HEK293T (cell line): Measurements from ENCODE around the gene TIMM8A.
"Not testable (repeated sequence)": the region's sequence is repeated elsewhere in the genome, so short reads cannot be mapped to it uniquely, and the experiment has no call there.

ENCODE experiments used
- CTCF ChIA-PET: fragments of 350-600 bp; formaldehyde crosslinking; extraction: SDS; loops from one replicate; lab custom pipeline; 2021; ENCODE audit warnings: antibody characterized with exemption, inconsistent platforms; lab: Yijun Ruan, JAX
- POLR2A ChIA-PET: fragments of 350-600 bp; formaldehyde crosslinking; extraction: SDS; loops from one replicate; lab custom pipeline; 2020; ENCODE audit warnings: antibody characterized with exemption, inconsistent platforms; lab: Yijun Ruan, JAX
- DNase-seq: peaks from one replicate; pipeline ENCODE4 v3.0.0; 2012; ENCODE audit warnings: mixed read lengths; ENCODE audit errors: extremely low spot score
- ARNT ChIP-seq: fragments of 450-650 bp; IDR thresholded peaks from 2 replicates; pipeline ENCODE4 v1.6.1; 2017; ENCODE audit warnings: mild to moderate bottlenecking
- BHLHE40 ChIP-seq: fragments of 450-650 bp; IDR thresholded peaks from 2 replicates; pipeline ENCODE4 v1.6.1; 2016; ENCODE audit warnings: mild to moderate bottlenecking, moderate library complexity, borderline replicate concordance
- CTBP1 ChIP-seq: fragments of 450-650 bp; IDR thresholded peaks from 2 replicates; pipeline ENCODE4 v1.6.1; 2016; ENCODE audit warnings: borderline replicate concordance
- ELF4 ChIP-seq: fragments of 450-650 bp; IDR thresholded peaks from 2 replicates; pipeline ENCODE4 v1.6.1; 2017; ENCODE audit warnings: antibody characterized with exemption
- FOXA1 ChIP-seq: fragments of 450-650 bp; IDR thresholded peaks from 2 replicates; pipeline ENCODE4 v1.6.1; 2016; ENCODE audit warnings: mild to moderate bottlenecking
- FOXK2 ChIP-seq: fragments of 450-650 bp; IDR thresholded peaks from 2 replicates; pipeline ENCODE4 v1.6.1; 2016; ENCODE audit warnings: mild to moderate bottlenecking
- FOXM1 ChIP-seq: fragments of 450-650 bp; IDR thresholded peaks from 2 replicates; pipeline ENCODE4 v1.6.1; 2017; ENCODE audit warnings: mild to moderate bottlenecking, borderline replicate concordance
- HDGF ChIP-seq: fragments of 450-650 bp; IDR thresholded peaks from 2 replicates; pipeline ENCODE4 v1.6.1; 2017; ENCODE audit warnings: antibody characterized with exemption, borderline replicate concordance
- L3MBTL2 ChIP-seq: fragments of 450-650 bp; conservative IDR thresholded peaks from 2 replicates; pipeline ENCODE4 v1.6.1; 2016; ENCODE audit warnings: mild to moderate bottlenecking
- LEF1 ChIP-seq: fragments of 450-650 bp; IDR thresholded peaks from 2 replicates; pipeline ENCODE4 v1.6.1; 2017; ENCODE audit warnings: mild to moderate bottlenecking, borderline replicate concordance
- NFRKB ChIP-seq: fragments of 450-650 bp; IDR thresholded peaks from 2 replicates; pipeline ENCODE4 v1.6.1; 2016; ENCODE audit warnings: mild to moderate bottlenecking, moderate library complexity
- SP1 ChIP-seq: fragments of 450-650 bp; IDR thresholded peaks from 2 replicates; pipeline ENCODE4 v1.6.1; 2017
- SUZ12 ChIP-seq: fragments of 450-650 bp; IDR thresholded peaks from 2 replicates; pipeline ENCODE4 v1.6.1; 2016; ENCODE audit warnings: mild to moderate bottlenecking
- TARDBP ChIP-seq: fragments of 450-650 bp; IDR thresholded peaks from 2 replicates; pipeline ENCODE4 v1.6.1; 2016
- ZNF384 ChIP-seq: fragments of 450-650 bp; IDR thresholded peaks from 2 replicates; pipeline ENCODE4 v1.6.1; 2016
- TF ChIP-seq, protein P1 (sequence below): fragments of 450-650 bp; IDR thresholded peaks from 2 replicates; pipeline ENCODE4 v1.6.1; 2016

Gene TIMM8A

DNA sequence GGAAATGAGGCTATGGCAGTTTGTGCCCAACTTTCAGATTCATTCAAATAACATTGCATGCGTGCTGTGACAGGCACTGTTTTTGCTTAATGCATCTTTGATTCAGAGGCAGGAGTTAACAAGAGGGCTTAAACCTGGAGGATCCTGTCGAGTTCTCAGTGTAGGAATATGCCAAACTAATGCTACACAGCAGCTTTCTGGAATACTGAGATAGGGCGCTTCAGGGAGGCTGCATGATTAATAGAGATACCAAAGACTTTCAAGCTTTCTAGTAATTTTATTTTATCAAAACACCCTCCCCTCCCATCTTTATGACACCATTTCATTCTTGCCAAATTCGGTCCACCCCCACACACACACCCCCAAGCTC is 636 bp upstream of the TIMM8A start:
- CTCF ChIA-PET = interaction anchor here (0.9 to 1.9 kb wide), 2 partner anchors 9 to 41 kb away, joined by 4 to 7 read pairs; no protein-coding TSS in a partner anchor
- POLR2A ChIA-PET = interaction anchor here (0.6 to 4.4 kb wide), 21 partner anchors 8 to 420 kb away, joined by 3 to 95 read pairs (median 5); partner anchors contain the start of genes CENPI, GLA, HNRNPH2 and RPL36A
- TF ChIP-seq L3MBTL2 (no peak), ELF4 (no peak), TARDBP (no peak), HDGF (no peak), FOXK2 (no peak), LEF1 (no peak), SUZ12 (no peak), FOXA1 (no peak), CTBP1 (no peak), ZNF384 (no peak), SP1 (no peak), FOXM1 (no peak), ARNT (no peak), BHLHE40 (no peak)
- TF ChIP-seq, protein P1, sequence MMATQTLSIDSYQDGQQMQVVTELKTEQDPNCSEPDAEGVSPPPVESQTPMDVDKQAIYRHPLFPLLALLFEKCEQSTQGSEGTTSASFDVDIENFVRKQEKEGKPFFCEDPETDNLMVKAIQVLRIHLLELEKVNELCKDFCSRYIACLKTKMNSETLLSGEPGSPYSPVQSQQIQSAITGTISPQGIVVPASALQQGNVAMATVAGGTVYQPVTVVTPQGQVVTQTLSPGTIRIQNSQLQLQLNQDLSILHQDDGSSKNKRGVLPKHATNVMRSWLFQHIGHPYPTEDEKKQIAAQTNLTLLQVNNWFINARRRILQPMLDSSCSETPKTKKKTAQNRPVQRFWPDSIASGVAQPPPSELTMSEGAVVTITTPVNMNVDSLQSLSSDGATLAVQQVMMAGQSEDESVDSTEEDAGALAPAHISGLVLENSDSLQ = no peak

GRCh38 chrX:101347859-101348451 is 587 bp downstream of the TIMM8A start:
- ChIA-PET CTCF (interaction anchor here (0.7 to 1.8 kb wide), 2 partner anchors 10 to 43 kb away, joined by 4 to 5 read pairs; partner anchors contain the start of gene RPL36A), POLR2A (interaction anchor here (0.9 to 4.4 kb wide), 12 partner anchors 10 to 419 kb away, joined by 3 to 95 read pairs (median 7); partner anchors contain the start of genes RPL36A and XKRX)
- TF ChIP-seq TARDBP = no peak
- TF ChIP-seq SP1 = no peak
- no peak for TF ChIP-seq SUZ12
- no peak for TF ChIP-seq NFRKB
- no peak for TF ChIP-seq FOXK2
- no peak for TF ChIP-seq FOXM1
- TF ChIP-seq HDGF = no peak
- TF ChIP-seq LEF1 = no peak
- TF ChIP-seq ELF4 = no peak
- TF ChIP-seq ZNF384 = no peak
- TF ChIP-seq, protein P1 = no peak
- no peak for TF ChIP-seq ARNT
- TF ChIP-seq BHLHE40 = no peak
- no peak for TF ChIP-seq FOXA1
- TF ChIP-seq CTBP1 = no peak
- TF ChIP-seq L3MBTL2 = no peak
- peak; percentile 40 for DNase-seq

More for the DNA sequence above, 636 bp upstream of the TIMM8A start:
- DNase-seq = no peak

GRCh38 chrX:101337776-101338271 is 10.7 kb downstream of the TIMM8A start:
- TF ChIP-seq ARNT (no peak), HDGF (no peak), ELF4 (no peak), LEF1 (no peak), SUZ12 (no peak), SP1 (no peak)
- DNase-seq = no peak
- POLR2A ChIA-PET = no interaction called here
- CTCF ChIA-PET = interaction anchor here (0.8 kb wide), 1 partner anchor 11 kb away, joined by 5 read pairs; the partner anchor contains the start of gene TIMM8A

DNA sequence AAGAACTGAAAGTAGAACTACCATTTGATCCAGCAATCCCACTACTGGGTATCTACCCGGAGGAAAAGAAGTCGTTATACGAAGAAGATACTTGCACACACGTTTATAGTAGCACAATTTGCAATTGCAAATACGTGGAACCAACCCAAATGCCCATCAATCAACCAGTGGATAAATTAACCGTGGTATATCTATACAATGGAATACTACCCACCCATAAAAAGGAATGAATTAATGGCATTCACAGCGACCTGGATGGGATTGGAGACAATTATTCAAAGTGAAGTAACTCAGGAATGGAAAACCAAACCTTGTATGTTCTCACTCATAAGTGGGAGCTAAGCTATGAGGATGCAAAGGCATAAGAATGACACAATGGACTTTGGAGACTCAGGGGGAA is 14.2 kb downstream of the TIMM8A start:
- CTCF ChIA-PET, DNase-seq, POLR2A ChIA-PET: not testable (repeated sequence)

DNA sequence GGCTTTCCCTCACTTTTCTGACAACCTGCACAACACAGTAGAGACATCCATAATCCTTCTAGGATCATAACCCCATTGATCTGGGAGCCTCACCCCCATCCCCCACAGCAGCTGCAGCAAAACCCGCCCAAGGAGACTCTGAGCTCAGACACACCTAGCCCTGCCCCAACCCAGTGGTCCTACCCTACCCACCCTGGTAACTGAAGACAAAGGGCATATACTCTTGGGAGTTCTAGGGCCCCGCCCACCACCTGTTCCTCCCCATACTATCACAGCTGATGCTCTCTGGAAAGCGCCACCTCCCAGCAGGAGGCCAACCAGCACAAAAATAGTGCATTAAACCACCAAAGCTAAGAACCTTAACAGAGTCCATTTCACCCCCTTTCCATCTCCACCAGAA is 21.9 kb downstream of the TIMM8A start:
- CTCF ChIA-PET, DNase-seq: not testable (repeated sequence)
- POLR2A ChIA-PET = interaction anchor here (1.8 kb wide), 1 partner anchor 22 kb away, joined by 7 read pairs; the partner anchor contains the start of gene TIMM8A

DNA sequence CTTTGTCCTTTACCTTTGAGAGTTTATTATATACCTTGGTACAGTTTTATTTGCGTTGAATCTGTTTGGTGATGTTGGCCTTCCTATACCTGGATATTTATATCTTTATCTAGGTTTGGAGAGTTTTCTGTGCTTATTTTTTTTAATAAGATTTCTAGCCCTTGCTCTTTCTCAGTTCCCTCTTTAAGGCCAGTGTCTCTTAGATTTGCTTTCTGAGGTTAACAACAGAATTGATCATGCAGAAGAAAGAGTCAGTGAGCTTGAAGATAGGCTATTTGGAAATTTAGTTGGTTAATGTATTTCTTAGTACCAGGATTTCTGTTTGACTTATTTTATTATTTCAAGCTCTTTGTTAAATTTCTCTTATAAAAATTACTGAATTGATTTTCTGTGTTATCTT is 44.8 kb downstream of the TIMM8A start:
- DNase-seq = no peak
- TF ChIP-seq FOXM1 (no peak), L3MBTL2 (no peak), NFRKB (no peak), ARNT (no peak), SUZ12 (no peak), SP1 (no peak), FOXA1 (no peak), TARDBP (no peak), HDGF (no peak), CTBP1 (no peak), FOXK2 (no peak), ELF4 (no peak)
- TF ChIP-seq, protein P1 = no peak
- POLR2A ChIA-PET = no interaction called here
- CTCF ChIA-PET = no interaction called here
